Amniotic epithelial cell (primary cell): ENCODE results near the gene ABCA3.
"Not testable (repeated sequence)": the region's sequence is repeated elsewhere in the genome, so short reads cannot be mapped to it uniquely, and the experiment has no call there.

Experiments
- DNase-seq: peaks from one replicate; pipeline ENCODE4 v3.0.0-alpha.2; 2010; ENCODE audit warnings: low read depth

Gene ABCA3

GRCh38 chr16:2256531-2257140, 83.9 kb downstream of the ABCA3 start:
- no peak for DNase-seq

DNA sequence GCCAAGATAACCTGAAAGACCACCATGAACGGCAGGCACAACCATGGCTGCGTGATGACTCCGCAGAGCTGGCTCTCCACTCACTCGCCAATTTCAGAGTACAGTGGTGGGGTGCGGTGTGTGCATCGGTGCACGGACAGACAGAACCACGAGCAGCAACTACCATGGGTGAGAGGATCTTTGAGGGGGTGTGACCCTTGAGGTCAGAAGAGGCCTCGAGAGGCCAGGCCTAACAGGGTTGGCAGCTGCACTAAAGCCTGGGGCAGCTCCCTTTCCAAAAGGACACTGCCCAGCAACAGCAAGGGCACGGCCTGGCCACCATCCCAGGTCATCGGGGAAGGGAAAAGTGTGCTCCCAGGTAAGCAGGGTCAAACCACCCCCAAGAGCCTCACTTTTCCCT, 87.2 kb downstream of the ABCA3 start:
- no peak for DNase-seq

- DNase-seq = peak; percentile 9
These were observed 87.8 kb downstream of the ABCA3 start for GRCh38 chr16:2252806-2253148.

GRCh38 chr16:2251296-2252111, 89.0 kb downstream of the ABCA3 start, which contains the start of gene ECI1:
ECI1 (minus strand) TSS chr16:2251587; CDS start chr16:2251566, 21 bp downstream.
- DNase-seq = peak; percentile 92

- peak; percentile 47 for DNase-seq
These were observed 89.8 kb downstream of the ABCA3 start for GRCh38 chr16:2250652-2251295.

- DNase-seq = no peak
These were observed 94.1 kb downstream of the ABCA3 start for GRCh38 chr16:2246301-2246885.

DNA sequence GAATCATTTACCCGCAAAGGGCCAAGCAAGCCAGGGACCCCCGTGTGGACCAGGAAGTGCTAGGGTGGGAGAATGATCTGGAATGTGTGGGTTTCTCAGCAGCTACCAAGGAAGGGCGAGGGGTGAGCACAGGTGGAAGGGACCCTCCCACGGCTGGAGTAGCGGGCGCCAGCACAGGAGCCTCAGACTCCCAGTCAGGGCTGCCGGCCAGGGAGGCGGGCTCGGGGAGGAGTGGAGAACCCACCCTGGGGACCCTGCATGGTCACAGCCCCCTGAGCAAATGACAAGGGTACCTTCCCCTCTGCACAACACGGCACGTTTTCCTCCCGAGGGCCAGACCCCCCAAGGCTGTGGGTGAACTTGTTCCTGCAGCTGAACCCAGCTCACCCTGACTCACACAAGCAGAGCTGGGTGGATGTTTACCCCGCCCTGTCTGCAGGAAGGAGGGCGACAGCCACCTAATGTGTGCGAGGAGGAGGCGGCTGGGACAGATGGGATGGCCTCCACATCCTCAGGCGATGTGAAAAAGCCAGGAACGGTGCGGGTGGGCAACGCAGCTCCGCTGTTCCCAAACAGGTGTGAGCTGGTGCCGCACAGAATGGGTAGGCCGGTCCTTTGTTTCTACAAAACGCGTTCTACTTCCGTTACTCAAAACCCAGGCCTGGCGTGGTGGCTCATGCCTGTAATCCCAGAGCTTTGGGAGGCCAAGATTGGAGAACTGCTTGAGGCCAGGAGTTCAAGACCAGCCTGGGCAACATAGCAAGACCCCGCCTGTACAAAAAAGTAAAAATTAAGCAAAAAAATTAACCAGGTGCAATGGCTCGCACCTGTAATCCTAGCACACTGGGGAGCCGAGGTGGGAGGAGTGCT, 95.4 kb downstream of the ABCA3 start:
- no peak for DNase-seq

- no peak for DNase-seq
These were observed 96.2 kb downstream of the ABCA3 start for GRCh38 chr16:2244301-2244700.

GRCh38 chr16:2243781-2244180, 96.7 kb downstream of the ABCA3 start:
- DNase-seq = no peak

- DNase-seq = no peak
These were observed 97.4 kb downstream of the ABCA3 start for GRCh38 chr16:2243031-2243528.

GRCh38 chr16:2242598-2242997, 97.9 kb downstream of the ABCA3 start:
- DNase-seq = no peak

DNA sequence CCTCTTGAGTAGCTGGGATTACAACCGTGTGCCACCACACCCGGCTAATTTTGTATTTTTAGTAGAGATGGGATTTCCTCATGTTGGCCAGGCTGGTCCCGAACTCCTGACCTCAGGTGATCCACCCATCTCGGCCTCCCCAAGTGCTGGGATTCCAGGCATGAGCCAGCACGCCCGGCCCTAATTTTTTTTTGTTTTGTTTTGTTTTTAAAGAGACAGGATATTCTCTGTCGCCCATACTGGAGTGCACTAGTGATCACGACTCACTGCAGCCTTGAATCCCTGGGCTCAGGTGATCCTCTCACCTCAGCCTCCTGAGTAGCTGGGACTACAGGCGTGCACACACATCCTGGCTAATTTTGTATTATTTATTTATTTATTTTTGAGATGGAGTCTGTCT, 100.2 kb downstream of the ABCA3 start:
- DNase-seq = not testable (repeated sequence)

GRCh38 chr16:2238838-2239675, 101.5 kb downstream of the ABCA3 start:
- DNase-seq = no peak

DNA sequence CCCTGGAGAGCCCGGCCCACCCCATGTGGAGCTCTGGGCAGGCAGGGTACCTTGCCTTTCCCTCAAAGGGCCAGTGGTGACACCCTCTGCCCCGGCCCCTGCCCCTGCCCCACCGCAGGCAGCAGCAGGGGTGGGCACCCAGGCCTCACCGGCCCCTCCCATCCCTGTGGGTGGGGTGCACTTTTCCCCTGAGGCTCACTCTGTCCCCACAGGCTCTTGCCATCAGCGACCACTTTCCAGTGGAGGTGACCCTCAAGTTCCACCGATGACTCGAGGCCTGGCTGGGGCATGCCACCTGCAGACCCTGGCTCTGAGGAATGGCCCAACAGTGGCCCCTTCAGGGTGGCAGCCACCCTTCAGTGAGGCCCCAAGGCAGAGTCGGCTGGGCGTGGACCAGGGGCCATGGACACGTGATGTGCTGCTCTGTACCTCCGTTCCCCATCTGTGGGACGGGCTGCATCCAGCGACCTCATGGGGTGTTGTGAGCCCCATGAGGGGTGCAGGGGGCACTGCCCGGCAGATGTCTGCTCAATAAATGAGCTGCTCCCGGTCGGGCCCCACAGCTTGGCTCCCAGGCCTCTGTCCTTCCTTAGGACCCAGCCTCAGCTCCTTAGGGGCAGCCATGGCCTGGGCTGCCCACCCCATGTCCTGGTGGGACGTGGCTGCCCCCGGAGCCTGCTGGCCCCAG, 102.2 kb downstream of the ABCA3 start:
- no peak for DNase-seq

DNA sequence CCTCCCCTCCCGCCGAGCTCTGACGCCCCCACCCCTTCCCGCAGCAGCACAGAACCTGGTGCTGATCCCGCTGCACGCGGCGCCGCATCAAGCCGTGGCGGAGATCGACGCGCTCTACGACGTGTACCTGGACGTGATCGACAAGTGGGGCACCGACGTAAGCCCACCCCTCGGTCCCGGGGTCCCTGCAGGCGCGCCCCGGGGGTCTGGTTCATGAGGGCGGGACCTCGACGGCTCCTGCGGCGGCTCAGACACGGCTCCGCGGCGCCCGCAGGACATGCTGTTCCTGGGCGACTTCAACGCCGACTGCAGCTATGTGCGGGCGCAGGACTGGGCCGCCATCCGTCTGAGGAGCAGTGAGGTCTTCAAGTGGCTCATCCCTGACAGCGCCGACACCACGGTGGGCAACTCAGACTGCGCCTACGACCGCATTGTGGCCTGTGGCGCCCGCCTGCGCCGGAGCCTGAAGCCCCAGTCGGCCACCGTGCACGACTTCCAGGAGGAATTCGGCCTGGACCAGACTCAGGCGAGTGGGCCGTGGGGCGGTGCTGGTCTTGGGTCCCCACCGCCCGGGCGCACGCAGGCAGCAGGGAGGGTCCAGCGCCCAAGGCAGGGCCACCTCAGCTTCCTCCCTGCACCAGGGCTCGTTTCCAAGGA, 102.9 kb downstream of the ABCA3 start:
- no peak for DNase-seq

DNA sequence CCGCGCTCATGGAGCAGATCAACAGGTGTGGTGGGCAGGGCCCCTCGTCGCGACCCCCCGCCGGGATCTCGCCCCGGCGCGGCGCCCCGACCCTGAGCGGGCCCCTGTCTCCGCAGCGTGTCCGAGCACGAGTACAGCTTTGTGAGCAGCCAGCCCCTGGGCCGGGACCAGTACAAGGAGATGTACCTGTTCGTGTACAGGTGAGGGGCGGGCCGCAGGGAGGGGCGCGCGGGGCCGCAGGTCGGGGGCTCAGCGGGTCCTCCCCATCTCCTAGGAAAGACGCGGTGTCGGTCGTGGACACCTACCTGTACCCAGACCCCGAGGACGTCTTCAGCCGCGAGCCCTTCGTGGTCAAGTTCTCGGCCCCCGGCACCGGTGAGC, 103.4 kb downstream of the ABCA3 start:
- no peak for DNase-seq

- DNase-seq = no peak
These were observed 104.0 kb downstream of the ABCA3 start, which contains the start of gene DNASE1L2 for GRCh38 chr16:2236337-2237101. DNASE1L2 (plus strand) TSS chr16:2236444; CDS start chr16:2236817, 373 bp downstream.

GRCh38 chr16:2235695-2236336, 104.7 kb downstream of the ABCA3 start:
- no peak for DNase-seq
